ENCODE data around the gene GALP. TPM values are rescaled to one million over a fixed set of nuclear protein-coding genes. Genes with fewer than 3 reads are reported as not detected.
A peak's percentile ranks its signal among the peaks of the same experiment; 100 is the strongest.
"Not testable (repeated sequence)": the region's sequence is repeated elsewhere in the genome, so short reads cannot be mapped to it uniquely, and the experiment has no call there.

GALP gene
- total RNA-seq, 1 donor from 2014 or later = not detected

- ATAC-seq (no peak), DNase-seq (ENCODE audit: low spot score) (no peak)
Observed at GRCh38 chr19:56177564-56178243, 1.9 kb downstream of the GALP start.

- ATAC-seq = no peak
- no peak for DNase-seq (ENCODE audit: low spot score)
Observed at GRCh38 chr19:56189785-56190184, 14.0 kb downstream of the GALP start.

- no peak for ATAC-seq
- no peak for DNase-seq (ENCODE audit: low spot score)
Observed at GRCh38 chr19:56191115-56191514, 15.3 kb downstream of the GALP start.

- no peak for ATAC-seq
- no peak for DNase-seq (ENCODE audit: low spot score)
Observed at GRCh38 chr19:56191711-56192110, 15.9 kb downstream of the GALP start.

GRCh38 chr19:56193981-56194640 is 18.3 kb downstream of the GALP start:
- ATAC-seq = no peak
- no peak for DNase-seq (ENCODE audit: low spot score)

- DNase-seq (ENCODE audit: low spot score) = not testable (repeated sequence)
Observed at GRCh38 chr19:56197646-56198045, 21.8 kb downstream of the GALP start, which contains the start of gene ZSCAN5B. ZSCAN5B (minus strand) TSS chr19:56197783; CDS start chr19:56193052, 4,731 bp downstream.

GRCh38 chr19:56199687-56200086 is 23.9 kb downstream of the GALP start:
- peak; percentile 83 for ATAC-seq
- peak; percentile 48 for DNase-seq (ENCODE audit: low spot score)

More at GRCh38 chr19:56197646-56198045, 21.8 kb downstream of the GALP start, which contains the start of gene ZSCAN5B:
- not testable (repeated sequence) for ATAC-seq

GRCh38 chr19:56201973-56202372 is 26.2 kb downstream of the GALP start, which contains the start of gene ZSCAN5C:
ZSCAN5C (plus strand) TSS chr19:56202273; CDS start chr19:56205914, 3,641 bp downstream.
- ATAC-seq = no peak
- DNase-seq (ENCODE audit: low spot score) = no peak

- not testable (repeated sequence) for ATAC-seq; DNase-seq (ENCODE audit: low spot score)
Observed at GRCh38 chr19:56207581-56207980, 31.8 kb downstream of the GALP start.

- DNase-seq (ENCODE audit: low spot score) = no peak
- no peak for ATAC-seq
Observed at GRCh38 chr19:56209091-56209490, 33.3 kb downstream of the GALP start.

- not testable (repeated sequence) for DNase-seq (ENCODE audit: low spot score); ATAC-seq
Observed at GRCh38 chr19:56210036-56210435, 34.2 kb downstream of the GALP start.

GRCh38 chr19:56211718-56212117 is 35.9 kb downstream of the GALP start:
- ATAC-seq (no peak), DNase-seq (ENCODE audit: low spot score) (no peak)

GRCh38 chr19:56217039-56217949 is 41.5 kb downstream of the GALP start:
- peak; percentile 53 for ATAC-seq
- DNase-seq (ENCODE audit: low spot score) = no peak

GRCh38 chr19:56218961-56219360 is 43.2 kb downstream of the GALP start:
- ATAC-seq = no peak
- DNase-seq (ENCODE audit: low spot score) = no peak

GRCh38 chr19:56221442-56221841 is 45.6 kb downstream of the GALP start:
- peak; percentile 59 for ATAC-seq
- not testable (repeated sequence) for DNase-seq (ENCODE audit: low spot score)

GRCh38 chr19:56221851-56222250 is 46.0 kb downstream of the GALP start:
- no peak for ATAC-seq
- DNase-seq (ENCODE audit: low spot score) = no peak

- DNase-seq (ENCODE audit: low spot score) (no peak), ATAC-seq (no peak)
Observed at GRCh38 chr19:56222901-56223300, 47.1 kb downstream of the GALP start.

GRCh38 chr19:56223481-56223880 is 47.7 kb downstream of the GALP start:
- ATAC-seq (no peak), DNase-seq (ENCODE audit: low spot score) (no peak)
